Measurements from ENCODE around the gene THAP4. TPM values are rescaled to one million over a fixed set of nuclear protein-coding genes. Genes with fewer than 3 reads are reported as not detected.

The THAP4 gene
- total RNA-seq, 6 experiments from 2014 or later: 40.6 to 47.9 (median 43.0) TPM

- Mint-ChIP-seq H3K4me3 (no peak overlapping the region), H3K27me3 (ENCODE audit: insufficient read depth) (peaks cover 4% of the 10 kb centered on the region), H3K36me3 (ENCODE audit: low read depth) (no peaks in the 10 kb centered on the region), H3K4me1 (ENCODE audit: low read depth) (peaks cover 9% of the 10 kb centered on the region), H3K9me3 (peaks cover 19% of the 10 kb centered on the region), H3K27ac (no peak overlapping the region)
- TF ChIP-seq, protein P1, sequence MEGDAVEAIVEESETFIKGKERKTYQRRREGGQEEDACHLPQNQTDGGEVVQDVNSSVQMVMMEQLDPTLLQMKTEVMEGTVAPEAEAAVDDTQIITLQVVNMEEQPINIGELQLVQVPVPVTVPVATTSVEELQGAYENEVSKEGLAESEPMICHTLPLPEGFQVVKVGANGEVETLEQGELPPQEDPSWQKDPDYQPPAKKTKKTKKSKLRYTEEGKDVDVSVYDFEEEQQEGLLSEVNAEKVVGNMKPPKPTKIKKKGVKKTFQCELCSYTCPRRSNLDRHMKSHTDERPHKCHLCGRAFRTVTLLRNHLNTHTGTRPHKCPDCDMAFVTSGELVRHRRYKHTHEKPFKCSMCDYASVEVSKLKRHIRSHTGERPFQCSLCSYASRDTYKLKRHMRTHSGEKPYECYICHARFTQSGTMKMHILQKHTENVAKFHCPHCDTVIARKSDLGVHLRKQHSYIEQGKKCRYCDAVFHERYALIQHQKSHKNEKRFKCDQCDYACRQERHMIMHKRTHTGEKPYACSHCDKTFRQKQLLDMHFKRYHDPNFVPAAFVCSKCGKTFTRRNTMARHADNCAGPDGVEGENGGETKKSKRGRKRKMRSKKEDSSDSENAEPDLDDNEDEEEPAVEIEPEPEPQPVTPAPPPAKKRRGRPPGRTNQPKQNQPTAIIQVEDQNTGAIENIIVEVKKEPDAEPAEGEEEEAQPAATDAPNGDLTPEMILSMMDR (IDR thresholded peaks at IDR 0.05): no peak
- no peak for DNase-seq
Observed at GRCh38 chr2:241553981-241554380, 83.0 kb downstream of the THAP4 start.

DNA sequence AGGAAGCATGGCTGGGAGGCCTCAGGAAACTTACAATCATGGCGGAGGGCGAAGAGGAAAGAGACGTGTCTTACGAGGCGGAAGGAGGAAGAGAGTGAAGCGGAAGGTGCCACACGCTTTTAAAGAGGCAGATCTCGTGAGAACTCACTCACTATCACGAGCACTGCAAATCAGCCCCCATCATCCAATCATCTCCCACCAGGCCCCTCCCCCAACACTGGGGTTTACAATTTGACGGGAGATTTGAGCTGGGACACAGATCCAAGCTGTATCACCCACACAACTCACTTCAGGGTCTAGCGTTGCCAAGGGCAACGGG, 83.5 kb downstream of the THAP4 start:
- no peak overlapping the region for H3K27ac Mint-ChIP-seq
- peaks cover 4% of the 10 kb centered on the region for H3K27me3 Mint-ChIP-seq (ENCODE audit: insufficient read depth)
- no peak for DNase-seq
- peaks cover 19% of the 10 kb centered on the region for H3K9me3 Mint-ChIP-seq
- H3K36me3 Mint-ChIP-seq (ENCODE audit: low read depth): no peaks in the 10 kb centered on the region
- peaks cover 9% of the 10 kb centered on the region for H3K4me1 Mint-ChIP-seq (ENCODE audit: low read depth)
- TF ChIP-seq, protein P1 (IDR thresholded peaks at IDR 0.05): no peak
- H3K4me3 Mint-ChIP-seq: no peak overlapping the region

DNA sequence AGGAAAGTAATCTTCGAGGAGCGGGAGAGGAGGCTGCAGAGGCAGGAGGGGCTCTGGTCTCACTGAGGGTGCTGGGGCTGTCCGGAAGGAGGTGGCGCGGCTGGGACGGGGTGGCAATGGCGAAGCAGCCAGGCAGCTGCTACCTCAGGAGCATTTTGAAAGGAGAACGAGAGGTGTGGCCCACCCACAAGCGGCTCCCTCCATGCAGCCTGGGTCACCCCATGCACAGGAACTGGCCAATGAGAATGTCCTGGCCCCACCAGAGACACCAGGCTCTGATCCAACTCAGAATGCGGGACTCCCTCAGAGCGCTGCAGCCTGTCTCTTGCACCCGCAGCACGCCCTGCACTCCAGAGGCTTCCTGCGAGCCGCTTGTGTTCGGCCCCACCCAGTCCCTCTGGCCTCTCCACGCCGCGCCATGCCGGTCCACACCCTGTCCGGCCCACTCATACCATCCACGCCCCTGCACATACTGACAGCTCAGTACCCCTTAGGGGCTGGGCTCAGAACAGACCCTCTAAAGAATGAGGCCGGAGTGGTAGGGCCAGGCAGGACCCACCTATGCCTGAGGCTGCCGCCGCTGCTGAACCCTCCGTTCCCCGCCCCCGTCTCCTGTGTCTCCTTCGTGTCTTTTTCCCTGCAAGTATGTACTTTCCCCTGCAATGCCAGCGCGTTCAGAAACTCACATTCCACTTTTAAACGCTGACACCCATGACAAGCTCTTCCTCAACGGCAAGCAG, 84.8 kb downstream of the THAP4 start:
- Mint-ChIP-seq H3K4me1 (ENCODE audit: low read depth) (no peaks in the 10 kb centered on the region), H3K27ac (no peak overlapping the region), H3K4me3 (no peak overlapping the region), H3K36me3 (ENCODE audit: low read depth) (no peaks in the 10 kb centered on the region), H3K27me3 (ENCODE audit: insufficient read depth) (peaks cover 4% of the 10 kb centered on the region), H3K9me3 (peaks cover 13% of the 10 kb centered on the region)
- no peak for DNase-seq
- TF ChIP-seq, protein P1 (IDR thresholded peaks at IDR 0.05): no peak

DNA sequence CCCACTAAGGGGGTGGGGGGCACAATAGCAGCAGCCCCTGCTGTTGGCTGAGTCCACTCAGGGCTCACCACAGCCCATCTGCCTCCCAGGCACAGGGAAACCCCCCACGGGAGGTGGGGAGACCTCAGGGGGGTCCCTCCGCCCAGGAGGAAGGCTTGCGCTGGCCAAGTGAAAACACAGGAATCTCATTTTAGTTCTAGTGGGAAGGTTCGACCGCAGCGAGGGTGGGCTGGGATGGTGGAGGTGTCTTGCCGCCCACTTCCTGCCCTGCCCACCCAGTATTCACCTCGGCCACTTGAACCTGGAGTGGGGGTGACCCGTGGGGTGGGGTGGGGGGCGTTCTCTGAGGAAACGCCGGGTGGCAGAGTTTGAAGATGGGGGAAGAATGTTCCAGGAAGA, 85.4 kb downstream of the THAP4 start:
- Mint-ChIP-seq H3K36me3 (ENCODE audit: low read depth) (no peaks in the 10 kb centered on the region), H3K27me3 (ENCODE audit: insufficient read depth) (peaks cover 4% of the 10 kb centered on the region), H3K9me3 (peaks cover 8% of the 10 kb centered on the region; the same call in 1 of the 2 replicates), H3K4me1 (ENCODE audit: low read depth) (no peaks in the 10 kb centered on the region), H3K4me3 (no peak overlapping the region), H3K27ac (no peak overlapping the region)
- no peak for DNase-seq
- TF ChIP-seq, protein P1 (IDR thresholded peaks at IDR 0.05): no peak

- Mint-ChIP-seq H3K4me3 (no peak overlapping the region), H3K27ac (no peak overlapping the region)
- TF ChIP-seq, protein P1 (IDR thresholded peaks at IDR 0.05): no peak
Observed at GRCh38 chr2:241550616-241551580, 86.1 kb downstream of the THAP4 start.

More at GRCh38 chr2:241550616-241551580, 86.1 kb downstream of the THAP4 start:
- no peaks in the 10 kb centered on the region for H3K36me3 Mint-ChIP-seq (ENCODE audit: low read depth)
- H3K4me1 Mint-ChIP-seq (ENCODE audit: low read depth): no peaks in the 10 kb centered on the region
- DNase-seq: no peak
- H3K27me3 Mint-ChIP-seq (ENCODE audit: insufficient read depth): peaks cover 4% of the 10 kb centered on the region
- H3K9me3 Mint-ChIP-seq: peaks cover 4% of the 10 kb centered on the region; the same call in 1 of the 2 replicates
